ENCODE measurements around the gene TTC39A.

Gene TTC39A

DNA sequence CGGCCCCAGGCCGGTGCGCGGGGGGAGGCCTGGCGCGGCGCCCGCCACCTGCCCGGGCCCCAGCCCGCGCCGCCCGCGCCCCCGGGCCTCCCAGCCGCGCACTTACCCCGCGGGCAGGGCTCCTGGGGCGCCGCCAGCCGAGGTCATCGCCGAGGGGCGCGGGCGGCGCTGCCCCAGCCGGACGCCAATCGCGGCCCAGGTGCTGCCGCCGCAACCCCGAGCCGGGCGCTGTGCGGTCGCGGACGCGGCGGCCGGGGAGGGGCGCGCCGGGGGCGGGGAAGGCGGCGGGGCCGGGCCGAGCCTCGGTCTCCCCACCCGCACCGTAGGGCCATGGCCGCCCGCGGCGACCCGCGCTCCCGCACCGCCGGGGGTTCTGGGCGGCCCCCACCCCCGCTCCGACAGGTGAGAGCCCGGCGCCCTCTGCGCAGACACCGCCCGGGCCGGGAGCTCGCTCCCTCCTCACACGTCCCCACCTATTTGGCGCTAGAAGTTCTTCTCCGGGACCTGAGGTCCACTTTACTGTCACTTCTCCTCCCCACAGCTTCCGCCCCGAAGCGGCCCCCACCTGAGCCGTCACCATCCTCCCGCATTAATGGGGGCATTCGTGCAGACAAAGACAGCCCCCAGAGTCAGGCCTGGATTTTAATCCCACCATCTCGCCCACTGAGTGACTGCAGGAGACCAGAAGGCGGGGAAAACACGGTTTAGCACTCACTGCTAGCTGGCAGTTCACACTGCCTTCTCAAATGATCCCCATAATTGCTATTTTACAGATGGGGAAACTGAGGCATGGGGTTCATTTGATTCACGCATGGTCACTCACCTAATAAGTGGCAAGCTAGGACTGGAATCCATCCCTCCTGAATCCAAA is at the start of gene TTC39A:
Gene TTC39A, minus strand, starts transcription at position 232 of the 871 bp plus-strand sequence. Its CDS starts 85 bp downstream, at position 147.
- no peak for DNase-seq

DNA sequence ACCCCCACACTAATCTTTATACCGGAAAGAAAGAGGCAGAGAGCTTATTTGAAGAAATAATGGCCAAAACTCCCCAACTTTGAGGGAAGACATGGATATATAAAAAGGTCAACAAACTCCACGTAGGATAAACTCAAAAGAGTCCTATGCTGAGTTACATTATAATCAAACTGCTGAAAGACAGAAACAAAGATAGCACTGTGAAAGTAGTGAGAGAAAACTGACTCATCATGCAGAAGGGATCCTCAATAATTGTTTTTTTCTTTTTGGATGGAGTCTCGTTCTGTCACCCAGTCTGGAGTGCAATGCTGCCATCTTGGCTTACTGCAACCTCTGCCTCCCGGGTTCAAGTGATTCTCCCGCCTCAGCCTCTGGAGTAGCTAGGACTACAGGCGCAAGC is 48.5 kb upstream of the TTC39A start:
- DNase-seq: no peak

DNA sequence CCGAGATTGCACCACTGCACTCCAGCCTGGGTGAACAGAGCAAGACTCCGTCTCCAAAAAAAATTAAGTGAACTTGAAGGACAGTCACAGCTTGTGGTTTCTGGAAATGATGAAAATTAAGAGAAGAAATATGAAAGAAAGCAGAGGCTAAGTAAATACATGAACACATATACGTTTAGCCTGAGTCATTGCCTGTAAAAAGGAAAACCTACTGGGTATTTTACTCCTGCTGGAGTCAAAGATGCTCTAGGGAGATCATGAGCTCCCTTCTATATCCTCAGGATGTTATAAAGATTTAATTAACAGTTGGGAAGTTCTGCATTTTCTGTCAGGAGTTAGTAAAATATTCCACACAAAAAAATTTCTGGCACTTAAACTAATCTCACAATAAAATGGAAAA is 43.5 kb upstream of the TTC39A start:
- no peak for DNase-seq

DNA sequence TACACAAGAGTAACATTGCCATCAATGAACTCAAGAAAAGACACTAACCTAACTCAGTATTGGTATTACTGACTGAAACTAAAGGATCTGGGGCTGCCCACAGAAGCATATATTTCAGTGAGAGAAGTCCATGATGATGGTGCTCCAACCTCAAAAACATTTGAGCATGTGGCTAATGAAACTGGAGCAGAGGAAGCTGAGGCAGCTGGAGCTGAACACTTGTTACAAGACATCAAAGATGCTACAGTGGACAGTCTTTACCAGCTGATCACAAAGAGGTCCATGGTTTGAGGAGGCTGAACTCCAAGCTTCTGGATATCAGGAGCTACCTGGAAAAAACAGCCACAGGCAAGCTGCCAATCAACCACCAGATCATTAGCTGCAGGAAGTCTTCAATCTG is 42.2 kb upstream of the TTC39A start:
- DNase-seq: no peak

DNA sequence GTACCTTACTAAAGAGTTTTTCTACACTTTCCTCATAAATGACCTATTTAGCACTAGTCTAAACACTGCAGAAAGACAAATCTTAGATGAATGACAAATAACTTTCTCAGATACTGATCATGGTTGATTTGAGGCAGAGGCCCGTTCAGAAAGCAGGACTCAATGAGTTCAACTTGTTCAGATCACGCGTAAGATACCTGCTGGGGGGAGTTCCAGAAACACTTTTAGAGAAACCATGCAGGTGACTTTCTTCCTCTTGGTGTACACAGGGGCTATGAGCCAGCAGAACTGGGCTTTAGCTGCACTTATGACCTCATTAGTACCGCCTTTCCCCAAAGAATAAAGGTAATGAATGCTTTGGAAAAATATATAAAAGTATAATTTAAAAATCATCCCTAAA is 38.8 kb upstream of the TTC39A start:
- DNase-seq: no peak

DNA sequence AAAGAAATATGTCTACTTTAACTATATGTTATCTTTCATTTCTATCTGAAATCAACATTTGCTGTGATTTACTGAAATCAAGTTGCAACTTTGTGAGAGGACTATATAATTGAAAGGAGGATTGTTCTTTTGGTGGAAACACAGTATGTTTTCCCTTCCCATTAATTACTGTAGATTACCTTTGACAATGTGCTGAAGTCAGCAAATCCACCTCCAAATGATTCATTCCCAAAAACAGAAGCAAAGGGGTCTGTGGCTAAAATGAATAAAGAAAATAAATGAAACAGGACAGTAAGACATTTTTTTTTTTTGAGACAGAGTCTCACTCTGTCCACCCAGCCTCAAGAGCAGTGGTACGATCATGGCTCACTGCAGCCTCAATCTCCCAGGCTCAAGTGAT is 35.4 kb upstream of the TTC39A start:
- DNase-seq: no peak

DNA sequence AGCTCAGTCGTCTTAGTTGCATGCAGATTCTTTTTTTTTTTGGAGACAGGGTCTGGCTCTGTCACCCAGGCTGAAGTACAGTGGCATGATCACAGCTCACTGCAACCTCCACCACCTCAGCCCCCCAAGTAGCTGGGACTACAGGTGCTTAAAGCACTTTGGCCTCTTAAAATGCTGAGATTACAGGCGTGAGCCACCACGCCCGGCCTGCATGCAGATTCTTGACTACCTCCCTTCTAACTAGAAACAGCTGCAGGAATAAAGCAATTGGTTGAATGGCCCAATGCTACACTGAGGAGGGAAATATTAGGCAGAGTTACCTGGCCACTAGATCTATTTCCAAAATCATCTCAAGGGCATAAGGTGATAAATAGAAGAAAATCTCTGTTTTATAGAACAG is 29.5 kb upstream of the TTC39A start:
- DNase-seq: no peak

DNA sequence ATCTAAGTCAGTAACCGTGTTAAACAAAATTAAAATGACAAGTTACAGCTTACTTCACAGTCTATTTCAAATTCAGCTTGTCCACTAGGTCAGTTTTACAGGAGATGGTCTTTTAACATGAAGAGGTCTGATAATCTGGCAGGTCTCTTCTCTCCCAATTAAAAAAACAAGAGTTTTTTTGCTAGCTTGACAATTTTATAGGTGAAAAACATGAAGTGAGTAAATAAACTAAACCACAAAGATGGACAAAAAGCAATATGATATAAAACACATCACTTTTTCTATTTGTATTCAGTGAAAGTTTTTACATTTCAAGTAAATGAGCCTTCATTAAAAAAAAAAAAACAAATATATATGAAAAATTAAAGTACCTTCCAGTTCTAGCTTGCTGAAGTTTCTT is 25.0 kb upstream of the TTC39A start:
- DNase-seq: no peak

DNA sequence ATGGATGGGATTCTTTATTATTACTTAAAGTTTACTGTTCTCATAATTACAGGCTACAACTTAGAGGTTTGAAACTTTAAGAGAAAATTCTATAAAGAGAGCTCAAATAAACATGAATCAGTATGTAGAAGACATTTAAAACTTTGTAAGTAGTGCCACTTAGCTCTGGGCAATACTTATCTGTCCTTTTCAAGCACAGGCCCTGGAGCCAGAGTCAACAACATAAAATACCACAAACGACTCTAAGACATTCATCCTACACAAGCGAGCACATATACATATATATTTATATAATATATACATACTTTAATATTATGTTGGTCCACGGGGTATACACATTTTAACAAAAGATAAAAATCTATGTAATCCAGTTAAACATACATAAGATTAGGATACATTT is 24.1 kb upstream of the TTC39A start:
- DNase-seq: no peak

DNA sequence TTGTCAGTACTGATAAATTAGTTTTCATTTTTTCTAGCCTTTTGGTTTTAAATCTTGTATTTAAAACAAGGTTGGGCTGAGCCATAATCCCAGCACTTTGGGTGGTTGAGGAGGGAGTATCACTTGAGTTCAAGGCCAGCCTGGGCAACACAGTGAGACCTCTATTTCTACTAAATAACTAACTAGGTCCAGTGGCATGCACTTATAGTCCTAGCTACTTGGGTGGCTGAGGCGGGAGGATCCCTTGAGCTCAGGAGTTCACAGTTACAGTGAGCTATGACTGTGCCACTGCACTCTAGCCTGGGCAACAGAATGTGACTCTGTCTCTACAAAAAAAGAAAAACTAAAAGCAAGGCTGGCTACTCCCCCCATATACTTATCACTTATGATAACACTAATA is 21.5 kb upstream of the TTC39A start:
- DNase-seq: no peak

DNA sequence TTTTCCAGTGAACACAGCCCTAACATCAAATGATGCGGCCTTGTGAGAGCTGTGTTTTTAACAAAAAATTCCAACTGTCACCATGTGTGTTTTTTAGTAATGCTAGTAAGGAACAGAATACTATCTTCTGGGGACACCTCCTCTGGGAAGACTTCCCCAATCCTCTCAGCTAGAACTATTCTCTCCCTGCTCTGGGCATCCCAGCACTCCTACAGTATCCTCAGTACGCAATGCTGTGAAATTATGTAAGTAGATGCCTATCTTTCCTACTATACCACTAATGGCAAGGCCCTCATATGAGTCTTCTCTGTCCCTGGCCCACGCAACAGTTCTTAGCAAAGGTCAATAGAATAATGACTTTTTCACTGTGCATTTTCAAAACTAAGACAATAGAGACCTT is 19.5 kb upstream of the TTC39A start:
- no peak for DNase-seq

DNA sequence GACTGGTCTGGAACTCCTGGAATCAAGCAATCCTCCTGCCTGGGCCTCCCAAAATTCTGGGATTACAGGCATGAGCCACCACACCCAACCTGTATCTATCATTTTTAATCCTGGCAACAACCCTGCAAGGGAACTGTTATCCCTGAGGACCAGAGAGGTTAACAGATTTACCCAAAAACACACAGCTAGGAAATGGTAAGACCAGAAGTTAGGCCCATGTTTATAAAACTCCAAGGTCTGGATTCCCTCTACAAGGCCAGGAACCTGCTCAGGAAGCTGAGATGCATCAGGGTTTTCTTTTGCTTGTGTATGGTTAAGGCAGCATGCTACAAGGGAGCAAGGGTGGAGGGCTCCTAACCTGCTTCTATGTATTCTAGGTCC is 17.8 kb upstream of the TTC39A start:
- DNase-seq: no peak

DNA sequence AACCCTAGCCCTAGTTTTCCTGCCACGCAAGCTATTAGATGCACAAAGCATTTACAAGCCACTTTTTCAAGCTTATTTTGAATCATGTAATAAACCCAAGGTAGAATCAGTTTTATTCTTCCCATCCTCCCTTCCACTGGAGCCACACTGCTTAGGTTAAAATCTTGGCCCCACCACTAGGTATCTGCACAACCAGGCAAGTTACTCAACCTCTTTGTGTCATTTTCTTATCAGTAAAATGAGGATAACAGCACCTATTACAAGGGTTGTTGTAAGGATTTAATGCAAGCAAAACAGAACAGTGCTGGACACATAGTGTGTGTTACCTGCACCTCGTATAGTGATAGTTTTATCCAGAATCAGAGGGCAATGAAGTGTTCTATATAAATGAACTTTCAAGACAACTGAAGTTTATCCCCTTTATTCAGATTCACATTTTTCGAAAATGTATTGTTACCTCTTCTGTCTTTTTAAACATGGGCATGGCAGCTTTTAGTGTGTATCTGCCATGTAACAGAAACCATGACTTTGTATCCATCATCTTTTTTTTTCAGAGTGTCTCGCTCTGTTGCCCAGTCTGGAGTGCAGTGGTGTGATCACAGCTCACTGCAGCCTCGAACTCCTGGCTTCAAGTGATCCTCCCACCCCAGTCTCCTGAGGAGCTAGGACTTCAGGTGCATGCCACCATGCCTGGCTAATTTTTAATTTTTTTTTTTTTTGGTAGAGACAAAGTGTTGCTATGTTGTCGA is 17.2 kb upstream of the TTC39A start:
- no peak for DNase-seq

DNA sequence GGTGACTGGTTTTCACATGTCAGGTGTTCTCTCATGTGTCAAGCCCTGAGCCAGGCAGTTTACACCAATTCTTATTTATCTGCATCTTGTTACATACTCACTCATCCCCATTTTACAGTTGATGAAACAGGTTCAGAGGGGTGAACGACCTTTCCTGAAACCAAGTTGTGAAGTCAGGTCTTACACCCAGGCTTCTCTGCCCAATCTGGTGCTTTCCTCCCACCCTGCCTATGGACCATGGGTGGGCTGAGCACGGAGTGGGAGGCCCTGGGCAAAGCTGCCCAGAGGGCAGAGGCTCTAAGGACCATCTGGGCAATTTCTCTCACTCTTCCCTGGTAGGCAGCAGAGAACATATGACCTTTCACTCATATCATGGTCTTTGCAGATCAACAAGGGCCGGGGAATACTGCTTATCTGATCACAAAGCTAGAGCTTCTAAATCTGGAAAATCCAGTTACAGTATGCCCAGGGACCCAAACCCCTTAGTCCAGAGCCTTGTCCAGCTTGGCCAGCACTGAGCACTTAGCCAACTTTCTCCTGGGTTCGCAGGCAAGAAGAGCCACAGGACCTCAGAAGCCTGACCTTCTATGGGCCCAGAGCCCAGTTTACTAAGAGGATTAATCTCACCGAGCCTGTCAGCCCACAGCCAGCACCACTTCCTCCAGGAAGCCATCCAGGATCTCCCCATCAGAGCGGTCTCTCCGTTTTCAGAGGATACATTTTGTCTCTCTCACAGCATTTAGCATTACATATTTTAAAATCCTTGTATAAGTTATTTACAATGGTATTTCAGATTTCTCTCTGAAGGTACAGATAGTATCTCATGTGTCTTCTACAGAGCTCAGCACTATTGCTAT is 16.0 kb upstream of the TTC39A start:
- DNase-seq: no peak

DNA sequence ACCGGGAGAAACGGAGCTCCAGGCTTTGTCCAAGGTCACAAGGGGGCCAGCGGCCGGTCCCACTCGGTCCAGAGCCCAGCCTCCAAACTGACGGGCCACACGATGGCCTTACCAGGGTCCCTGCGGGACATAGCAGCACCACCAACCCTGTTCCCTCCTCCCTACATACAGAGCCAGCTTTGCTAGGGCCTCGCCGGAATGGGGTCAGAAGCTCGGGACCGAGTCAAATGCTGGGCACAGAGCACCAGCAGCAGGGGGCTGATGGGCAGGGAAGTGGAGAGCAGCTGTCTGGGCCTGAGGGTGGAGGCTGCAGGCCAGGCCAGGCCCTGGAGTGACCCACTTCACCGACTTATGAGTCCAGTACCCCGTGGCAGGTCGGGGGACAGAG is 14.9 kb upstream of the TTC39A start:
- DNase-seq: no peak

DNA sequence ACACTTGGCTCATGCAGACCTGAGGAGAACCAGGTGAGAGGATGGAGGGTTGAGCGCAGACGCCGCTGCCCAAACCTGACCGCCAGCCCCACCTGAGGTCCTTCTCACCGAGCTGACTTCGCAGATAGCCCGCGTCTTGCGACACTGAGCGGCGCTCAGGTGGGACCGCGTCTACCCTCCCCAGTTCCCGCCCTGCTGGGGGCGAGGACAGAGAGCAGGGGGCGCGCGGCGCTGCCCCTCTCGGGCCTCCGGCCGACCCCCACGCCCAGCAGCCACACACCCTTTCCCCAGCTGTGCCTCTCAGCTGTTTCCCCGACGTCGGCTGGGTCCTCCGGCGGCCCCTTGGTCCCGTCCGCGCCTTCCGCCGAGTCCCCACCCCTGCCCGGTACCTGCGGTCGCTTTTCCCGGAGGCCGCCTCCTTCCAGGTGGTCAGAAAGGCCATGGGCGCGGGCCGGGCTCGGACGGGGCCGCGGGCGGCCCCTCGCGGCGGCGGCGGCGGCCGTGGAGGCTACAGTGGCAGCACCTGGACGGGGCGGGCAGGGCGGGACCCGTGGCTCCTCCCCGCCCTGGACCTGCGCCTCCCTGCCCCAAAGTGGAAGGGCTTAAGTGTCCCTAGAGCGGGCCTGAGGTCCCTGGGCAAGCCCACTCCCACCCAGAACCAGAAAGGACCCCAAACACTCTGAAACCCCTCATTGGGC is 14.4 kb upstream of the TTC39A start:
- no peak for DNase-seq

DNA sequence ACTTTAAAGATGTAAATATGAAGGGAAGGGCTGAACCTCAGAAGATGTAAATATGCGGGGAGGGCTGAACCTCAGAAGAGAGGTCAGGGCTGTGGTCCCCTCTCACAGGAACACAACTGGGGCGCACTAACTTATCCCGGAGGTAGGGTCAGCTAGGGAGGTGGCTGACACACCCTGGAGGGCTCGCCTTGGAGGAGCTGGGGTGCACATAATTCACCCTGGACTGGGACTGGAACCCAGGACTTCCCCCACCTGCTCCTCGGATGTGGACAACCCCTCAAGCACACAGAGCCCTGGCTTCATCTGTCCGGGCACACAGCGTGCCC is 13.9 kb upstream of the TTC39A start:
- DNase-seq: no peak

DNA sequence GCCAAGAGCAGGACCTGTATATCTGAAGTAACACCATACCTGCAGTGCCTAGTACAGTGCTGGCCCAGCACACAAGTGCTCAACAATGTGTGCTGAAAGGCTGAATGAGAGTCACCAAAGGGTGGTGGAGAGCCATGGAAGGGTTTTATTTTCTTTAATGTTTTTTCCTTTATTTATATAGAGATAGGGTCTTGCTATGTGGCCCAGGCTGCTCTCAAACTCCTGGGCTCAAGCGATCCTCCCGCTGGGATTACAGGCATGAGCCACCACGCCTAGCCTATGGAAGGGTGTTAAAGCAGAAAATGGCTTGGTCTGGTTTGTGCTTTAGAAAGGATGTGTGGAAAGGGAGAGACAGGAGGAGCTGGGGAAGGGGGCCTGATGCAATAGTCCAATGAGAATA is 13.3 kb upstream of the TTC39A start:
- DNase-seq: no peak

DNA sequence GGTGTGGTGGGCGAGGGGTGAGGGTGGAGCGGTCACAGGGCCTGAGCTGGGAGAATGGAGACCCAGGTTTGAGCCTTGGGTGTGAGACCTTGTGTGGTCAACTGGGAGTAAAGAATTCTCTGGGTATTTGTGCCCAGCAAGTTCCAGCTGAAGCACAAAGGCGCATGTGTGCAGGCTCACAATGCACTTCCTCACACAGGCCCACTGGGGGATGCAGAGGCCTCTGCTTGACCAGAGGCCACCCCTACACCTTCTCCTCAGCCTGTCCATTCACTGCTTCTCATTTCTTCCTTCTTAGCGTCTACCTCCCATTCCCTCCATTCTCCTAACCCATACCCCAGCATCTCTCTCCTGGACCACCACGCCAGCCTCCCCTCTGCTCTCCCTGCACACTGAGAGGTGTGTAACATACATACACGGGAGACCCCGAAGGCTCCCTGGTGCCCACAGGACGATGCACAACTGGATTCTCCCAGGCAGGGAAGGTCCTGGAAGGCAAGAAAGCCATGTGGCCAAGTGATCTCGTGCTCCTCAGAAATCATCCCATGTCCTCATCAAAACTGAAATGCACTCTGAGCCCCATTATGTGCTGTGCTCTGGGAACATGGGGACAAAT is 12.3 kb upstream of the TTC39A start:
- no peak for DNase-seq

DNA sequence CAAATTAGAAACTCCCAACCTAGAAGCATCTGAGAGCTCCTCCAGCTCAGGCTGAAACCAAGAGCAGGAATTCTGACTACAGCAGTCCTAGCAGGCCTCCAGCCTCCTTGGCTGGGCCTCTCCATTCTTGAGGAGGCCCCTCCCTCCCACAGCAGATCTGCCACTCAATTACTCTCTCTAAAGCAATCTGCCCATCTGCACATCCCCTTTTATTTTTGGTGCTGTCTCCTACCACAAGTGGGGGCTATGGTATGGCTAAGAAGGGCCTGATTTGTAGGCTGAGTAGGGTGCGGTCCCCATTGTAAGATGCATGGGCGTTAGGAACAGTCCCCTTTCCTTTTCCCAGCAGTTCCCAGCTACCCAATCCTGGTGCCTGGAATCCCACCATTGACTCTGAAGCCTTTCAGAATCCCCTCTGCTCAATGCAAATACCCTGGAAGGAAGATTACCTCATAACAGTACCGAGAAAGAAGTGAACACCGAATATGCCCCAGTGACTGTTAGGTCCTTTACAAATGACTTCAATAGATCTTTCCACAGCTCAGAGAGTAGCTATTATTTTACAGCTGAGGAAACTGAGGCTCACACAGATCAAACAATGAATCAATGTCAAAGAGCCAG is 11.6 kb upstream of the TTC39A start:
- peak; percentile 7 for DNase-seq

DNA sequence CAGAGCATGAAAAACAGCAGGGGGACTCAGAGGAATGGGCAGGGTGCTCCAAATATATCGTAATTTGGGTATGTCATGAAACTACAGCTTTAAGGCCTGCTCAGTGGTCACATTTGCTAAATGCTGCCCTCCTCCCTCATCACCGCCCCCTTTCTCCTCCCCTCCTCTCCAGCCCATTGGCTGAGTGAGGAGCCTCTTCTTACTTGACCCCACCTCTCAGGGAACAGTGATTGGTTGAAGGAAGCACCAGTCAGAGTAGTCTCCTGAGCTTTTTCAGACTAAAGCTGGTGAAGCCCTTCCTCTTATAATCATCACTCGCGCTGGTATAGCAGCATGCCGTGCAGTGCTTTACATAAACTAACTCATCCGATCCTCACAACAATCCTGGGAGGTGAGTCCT is 10.0 kb upstream of the TTC39A start:
- no peak for DNase-seq

DNA sequence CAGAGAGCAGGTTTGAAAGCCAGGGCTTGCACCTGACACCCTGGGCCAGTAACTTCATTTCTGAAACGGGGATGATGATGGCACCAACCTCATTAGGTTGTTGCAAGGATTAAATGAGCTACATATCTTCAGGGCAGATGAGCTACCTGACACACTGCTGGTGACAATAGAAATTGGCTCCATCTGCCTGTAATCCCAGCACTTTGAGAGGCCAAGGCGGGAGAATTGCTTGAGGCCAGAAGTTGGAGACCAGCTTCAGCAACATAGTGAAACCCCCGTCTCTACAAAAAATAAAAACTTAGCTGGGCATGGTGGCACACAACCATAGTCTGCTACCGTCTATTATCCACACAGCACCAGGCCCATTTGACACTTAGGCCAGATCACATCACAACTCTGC is 6.3 kb upstream of the TTC39A start:
- DNase-seq: no peak
